SK-N-SH (cell line): Measurements from ENCODE around the gene ABHD16A. TPM values are rescaled to one million over a fixed set of nuclear protein-coding genes. Genes with fewer than 3 reads are reported as not detected.
A peak's percentile ranks its signal among the peaks of the same experiment; 100 is the strongest.

ENCODE experiments used
- CTCF ChIA-PET: fragments of 300-600, 350-600 bp; formaldehyde crosslinking; extraction: SDS; loops from one replicate; lab custom pipeline; 2021; lab: Yijun Ruan, JAX
- POLR2A ChIA-PET: fragments of 350-600 bp; sonication (Branson Sonifier 250); formaldehyde crosslinking; extraction: SDS; loops from one replicate; lab custom pipeline; 2020; ENCODE audit warnings: antibody characterized with exemption, inconsistent platforms; lab: Yijun Ruan, JAX
- DNase-seq: peaks from one replicate; pipeline ENCODE4 v3.0.0; 2012
- H2AFZ ChIP-seq: fragments of 200-600 bp; sonication (generic); 2 replicates; pipeline ENCODE4 v1.8.1; 2016; ENCODE audit warnings: antibody characterized with exemption, mild to moderate bottlenecking, low read depth
- H3F3A ChIP-seq: fragments of 200-600 bp; sonication (generic); replicated peaks from 2 replicates; pipeline ENCODE3; 2016; ENCODE audit warnings: antibody characterized with exemption, mild to moderate bottlenecking; ENCODE audit not compliant: insufficient read depth
- H3K27ac ChIP-seq, 2 experiments: fragments of 200-500 bp in 1 of 2; fragments of 200-600 bp in 1 of 2; sonication (Bioruptor generic) in 1 of 2; sonication (generic), shearing (Covaris generic) in 1 of 2; 2 replicates each; pipeline versions ENCODE4 v1.5.1 to v1.6.1; 2014 to 2016; ENCODE audit warnings: low read depth in 2 of 2, inconsistent platforms in 1 of 2, low read length in 1 of 2, mild to moderate bottlenecking in 1 of 2, mixed read lengths in 1 of 2
- H3K27me3 ChIP-seq: fragments of 200-600 bp; sonication (generic), shearing (Covaris generic); 2 replicates; pipeline ENCODE4 v1.6.1; 2016; ENCODE audit warnings: mixed run types; ENCODE audit not compliant: insufficient read depth
- H3K36me3 ChIP-seq, 2 experiments: fragments of 200-500 bp in 1 of 2; fragments of 200-600 bp in 1 of 2; sonication (Bioruptor generic) in 1 of 2; sonication (generic) in 1 of 2; replicated peaks in 1 of 2; 2 replicates each; pipeline versions ENCODE3 to v1.5.1; 2014 to 2016; ENCODE audit warnings: low read length in 1 of 2, mild to moderate bottlenecking in 1 of 2; ENCODE audit not compliant: insufficient read depth in 2 of 2, control insufficient read depth in 1 of 2
- H3K4me1 ChIP-seq, 2 experiments: fragments of 200-500 bp in 1 of 2; fragments of 200-600 bp in 1 of 2; sonication (Bioruptor generic) in 1 of 2; sonication (generic), shearing (Covaris generic) in 1 of 2; 2 replicates each; pipeline versions ENCODE4 v1.5.1 to v1.6.1; 2014 to 2016; ENCODE audit warnings: low read depth in 1 of 2, low read length in 1 of 2, mixed run types in 1 of 2; ENCODE audit not compliant: insufficient read depth in 2 of 2, control insufficient read depth in 1 of 2
- H3K4me2 ChIP-seq: fragments of 200-600 bp; sonication (generic), shearing (Covaris generic); 2 replicates; pipeline ENCODE4 v1.6.1; 2017; ENCODE audit warnings: mixed run types
- H3K4me3 ChIP-seq, 2 experiments: fragments of 200-500 bp in 1 of 2; fragments of 200-600 bp in 1 of 2; sonication (Bioruptor generic) in 1 of 2; sonication (generic), shearing (Covaris generic) in 1 of 2; 2 replicates each; pipeline versions ENCODE4 v1.5.1 to v1.8.1; 2014 to 2016; ENCODE audit warnings: low read depth in 2 of 2, inconsistent platforms in 1 of 2, low read length in 1 of 2, mild to moderate bottlenecking in 1 of 2, mixed read lengths in 1 of 2, moderate library complexity in 1 of 2
- H3K79me2 ChIP-seq: fragments of 200-600 bp; sonication (generic); 2 replicates; pipeline ENCODE4 v1.8.1; 2017; ENCODE audit warnings: mild to moderate bottlenecking; ENCODE audit not compliant: insufficient read depth
- H3K9ac ChIP-seq: fragments of 200-600 bp; sonication (generic); 2 replicates; pipeline ENCODE4 v1.6.1; 2017; ENCODE audit warnings: mixed run types
- H3K9me2 ChIP-seq: fragments of 200-600 bp; sonication (generic); 2 replicates; pipeline ENCODE4 v1.6.1; 2017; ENCODE audit warnings: mixed run types
- H3K9me3 ChIP-seq: fragments of 200-600 bp; sonication (generic); 2 replicates; pipeline ENCODE4 v1.6.1; 2017; ENCODE audit warnings: mixed run types, mild to moderate bottlenecking, moderate library complexity
- H4K20me1 ChIP-seq: fragments of 200-600 bp; sonication (generic); 2 replicates; pipeline ENCODE4 v1.6.1; 2017; ENCODE audit warnings: mild to moderate bottlenecking, mixed run types; ENCODE audit not compliant: insufficient read depth
- ELF1 ChIP-seq: IDR thresholded peaks from 2 replicates; pipeline ENCODE4 v1.4.0; 2012
- EP300 ChIP-seq, 2 experiments: IDR thresholded peaks; 2 replicates each; pipeline versions ENCODE4 v1.4.0 to v1.6.1; 2012; ENCODE audit warnings: borderline replicate concordance in 1 of 2, low read depth in 1 of 2, low read length in 1 of 2
- EZH2phosphoT487 ChIP-seq: fragments of 200-600 bp; sonication (generic); IDR thresholded peaks from 2 replicates; pipeline ENCODE4 v1.6.1; 2017; ENCODE audit warnings: low read depth, mixed run types, mild to moderate bottlenecking, antibody characterized with exemption, moderate library complexity, borderline replicate concordance
- FOXJ3 ChIP-seq: sonication (generic); formaldehyde crosslinking; IDR thresholded peaks from 2 replicates; pipeline ENCODE4 v1.5.1; 2020; ENCODE audit warnings: mild to moderate bottlenecking, missing genetic modification reagents
- FOXM1 ChIP-seq: IDR thresholded peaks from 2 replicates; pipeline ENCODE4 v1.4.0; 2012; ENCODE audit warnings: low read depth, mild to moderate bottlenecking
- GABPA ChIP-seq: IDR thresholded peaks from 2 replicates; pipeline ENCODE4 v1.4.0; 2012; ENCODE audit warnings: low read depth, mild to moderate bottlenecking
- MEF2A ChIP-seq: IDR thresholded peaks from 2 replicates; pipeline ENCODE4 v1.4.0; 2012; ENCODE audit warnings: low read depth, borderline replicate concordance
- MXI1 ChIP-seq: IDR thresholded peaks from 2 replicates; pipeline ENCODE4 v1.6.1; 2012; ENCODE audit warnings: mild to moderate bottlenecking, low read depth, low read length, improper control_type of control experiment
- NFIC ChIP-seq: IDR thresholded peaks from 2 replicates; pipeline ENCODE4 v1.4.0; 2012; ENCODE audit warnings: borderline replicate concordance
- NRF1 ChIP-seq: IDR thresholded peaks from 2 replicates; pipeline ENCODE4 v1.6.1; 2012; ENCODE audit warnings: low read depth, mild to moderate bottlenecking, low read length
- RAD21 ChIP-seq: IDR thresholded peaks from 2 replicates; pipeline ENCODE4 v1.6.1; 2012; ENCODE audit warnings: mild to moderate bottlenecking, low read length
- RCOR1 ChIP-seq: fragments of 150-350 bp; IDR thresholded peaks from 2 replicates; pipeline ENCODE4 v1.6.1; 2017; ENCODE audit warnings: antibody characterized with exemption, low read length
- SIN3A ChIP-seq: IDR thresholded peaks from 2 replicates; pipeline ENCODE4 v1.6.1; 2012; ENCODE audit warnings: low read depth, mild to moderate bottlenecking, low read length, moderate library complexity, borderline replicate concordance
- SMC3 ChIP-seq: IDR thresholded peaks from 2 replicates; pipeline ENCODE4 v1.6.1; 2012; ENCODE audit warnings: low read depth, low read length, improper control_type of control experiment
- TAF1 ChIP-seq: IDR thresholded peaks from 2 replicates; pipeline ENCODE4 v1.6.1; 2012; ENCODE audit warnings: low read depth, mild to moderate bottlenecking, low read length, moderate library complexity, borderline replicate concordance
- TCF12 ChIP-seq: IDR thresholded peaks from 2 replicates; pipeline ENCODE4 v1.4.0; 2012
- TEAD4 ChIP-seq: IDR thresholded peaks from 2 replicates; pipeline ENCODE4 v1.4.0; 2012; ENCODE audit warnings: mild to moderate bottlenecking, borderline replicate concordance; ENCODE audit not compliant: insufficient read depth
- YY1 ChIP-seq: IDR thresholded peaks from 2 replicates; pipeline ENCODE4 v1.4.0; 2012; ENCODE audit warnings: low read depth, mild to moderate bottlenecking
- WGBS: methylation state at CpG from one replicate; pipeline ENCODE4 v1.1.6; 2017; ENCODE audit warnings: low lambda C conversion rate; 5-methylcytosine and 5-hydroxymethylcytosine counted together
- polyA plus RNA-seq, 3 experiments: library from polyadenylated mRNA; depleted of rRNA; stranded (reverse); fragments of >200 nt; gene quantifications; 2 replicates each; pipeline ENCODE4 v1.2.3, GENCODE V29; 2012
- TF ChIP-seq, protein P1 (sequence below): fragments of 150-350 bp; IDR thresholded peaks from 2 replicates; pipeline ENCODE4 v1.6.1; 2016; ENCODE audit warnings: mild to moderate bottlenecking, low read depth, low read length
- TF ChIP-seq, protein P2 (sequence below): IDR thresholded peaks from 2 replicates; pipeline ENCODE4 v1.4.0; 2012; ENCODE audit warnings: low read depth, borderline replicate concordance
- TF ChIP-seq, protein P3 (sequence below): fragments of 200-600 bp; sonication (generic); IDR thresholded peaks from 2 replicates; pipeline ENCODE4 v1.6.1; 2017; ENCODE audit warnings: antibody characterized with exemption, mild to moderate bottlenecking, moderate library complexity
- TF ChIP-seq, protein P4 (sequence below): IDR thresholded peaks from 2 replicates; pipeline ENCODE4; 2012
- TF ChIP-seq, protein P5 (sequence below): IDR thresholded peaks from 2 replicates; pipeline ENCODE4 v1.4.0; 2012; ENCODE audit warnings: low read depth, borderline replicate concordance
- TF ChIP-seq, protein P6 (sequence below): fragments of 150-350 bp; IDR thresholded peaks from 2 replicates; pipeline ENCODE4 v1.6.1; 2017; ENCODE audit warnings: antibody characterized with exemption, low read length, low read depth, borderline replicate concordance
- TF ChIP-seq, protein P7 (sequence below): IDR thresholded peaks from 2 replicates; pipeline ENCODE4 v1.4.0; 2012; ENCODE audit warnings: low read depth

The ABHD16A gene
- polyA plus RNA-seq, 1 of the 3 experiments (the other 2 are of a cell fraction) = 49.3 TPM

DNA sequence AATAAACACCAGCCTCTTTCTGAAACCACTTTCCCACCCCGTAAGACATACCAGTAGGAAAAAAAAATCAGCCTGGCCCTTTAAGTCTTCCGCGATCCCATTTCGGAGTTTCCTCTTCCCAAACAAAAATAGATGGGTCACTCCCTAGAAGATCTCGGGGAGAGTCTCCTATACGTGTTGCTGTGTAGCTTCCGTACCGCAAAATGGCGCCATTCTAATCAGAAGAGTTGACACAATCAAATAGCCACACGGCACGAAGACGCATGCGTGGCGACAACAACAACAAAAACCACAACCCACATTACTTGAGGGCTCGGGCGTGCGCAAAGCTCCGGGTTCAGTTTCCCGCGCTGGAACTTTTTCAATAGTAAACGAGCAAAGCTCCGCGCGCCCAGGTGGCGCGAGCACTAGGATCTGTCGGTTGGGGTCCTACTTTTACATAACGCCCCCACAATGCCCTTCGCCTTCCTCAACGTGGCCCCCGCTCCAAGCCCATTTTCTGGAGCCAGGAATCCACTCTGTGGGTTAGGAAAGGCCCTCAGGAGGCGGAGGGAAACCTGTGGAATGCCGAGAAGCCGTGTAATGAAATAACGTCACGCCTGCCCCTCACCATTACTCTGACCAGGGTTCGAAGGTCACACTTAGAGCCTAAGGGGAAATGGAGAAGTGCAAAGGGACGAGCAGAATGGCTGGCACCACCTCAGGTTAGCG is 38.2 kb downstream of the ABHD16A start, which contains the start of gene GPANK1:
Gene GPANK1, minus strand, starts transcription at position 208 of the 711 bp plus-strand sequence. CDS start 519 bp downstream, outside the sequence.
- H3K4me1 ChIP-seq = peaks cover 17 to 18% of the 10 kb centered on the region in 2 experiments; a peak in 3 of 4 replicates
- peak within 1 kb of the TSS; percentile 87 to 92 for H3K27ac ChIP-seq
- peak within 1 kb of the TSS; percentile 58 for H2AFZ ChIP-seq
- H4K20me1 ChIP-seq = no peaks in the 10 kb centered on the region
- H3K9me2 ChIP-seq = no peaks in the 10 kb centered on the region
- H3K9ac ChIP-seq = peak within 1 kb of the TSS; percentile 77
- TF ChIP-seq, protein P1, sequence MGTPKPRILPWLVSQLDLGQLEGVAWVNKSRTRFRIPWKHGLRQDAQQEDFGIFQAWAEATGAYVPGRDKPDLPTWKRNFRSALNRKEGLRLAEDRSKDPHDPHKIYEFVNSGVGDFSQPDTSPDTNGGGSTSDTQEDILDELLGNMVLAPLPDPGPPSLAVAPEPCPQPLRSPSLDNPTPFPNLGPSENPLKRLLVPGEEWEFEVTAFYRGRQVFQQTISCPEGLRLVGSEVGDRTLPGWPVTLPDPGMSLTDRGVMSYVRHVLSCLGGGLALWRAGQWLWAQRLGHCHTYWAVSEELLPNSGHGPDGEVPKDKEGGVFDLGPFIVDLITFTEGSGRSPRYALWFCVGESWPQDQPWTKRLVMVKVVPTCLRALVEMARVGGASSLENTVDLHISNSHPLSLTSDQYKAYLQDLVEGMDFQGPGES = no peak
- TF ChIP-seq EP300 (IDR thresholded peaks at IDR 0.05; ENCODE audit: borderline replicate concordance in 1 of 2, low read depth in 1 of 2, low read length in 1 of 2) = no peak
- TF ChIP-seq EZH2phosphoT487 = no peak
- TF ChIP-seq SIN3A = peak; percentile 75; the same call in 1 of the 2 replicates
- TF ChIP-seq NFIC = no peak
- no peak for TF ChIP-seq FOXM1
- peak; percentile 88 for TF ChIP-seq NRF1
- TF ChIP-seq TCF12 = no peak
- no peak for TF ChIP-seq RAD21
- TF ChIP-seq YY1 = peak; percentile 94
- no peak for TF ChIP-seq ELF1
- no peak for TF ChIP-seq SMC3
- TF ChIP-seq FOXJ3 (CRISPR knock-in tag) = no peak
- TF ChIP-seq TEAD4 = no peak
- no peak for TF ChIP-seq GABPA
- TF ChIP-seq, protein P2, sequence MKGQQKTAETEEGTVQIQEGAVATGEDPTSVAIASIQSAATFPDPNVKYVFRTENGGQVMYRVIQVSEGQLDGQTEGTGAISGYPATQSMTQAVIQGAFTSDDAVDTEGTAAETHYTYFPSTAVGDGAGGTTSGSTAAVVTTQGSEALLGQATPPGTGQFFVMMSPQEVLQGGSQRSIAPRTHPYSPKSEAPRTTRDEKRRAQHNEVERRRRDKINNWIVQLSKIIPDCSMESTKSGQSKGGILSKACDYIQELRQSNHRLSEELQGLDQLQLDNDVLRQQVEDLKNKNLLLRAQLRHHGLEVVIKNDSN = no peak
- TF ChIP-seq MXI1 = peak; percentile 89
- TF ChIP-seq, protein P3, sequence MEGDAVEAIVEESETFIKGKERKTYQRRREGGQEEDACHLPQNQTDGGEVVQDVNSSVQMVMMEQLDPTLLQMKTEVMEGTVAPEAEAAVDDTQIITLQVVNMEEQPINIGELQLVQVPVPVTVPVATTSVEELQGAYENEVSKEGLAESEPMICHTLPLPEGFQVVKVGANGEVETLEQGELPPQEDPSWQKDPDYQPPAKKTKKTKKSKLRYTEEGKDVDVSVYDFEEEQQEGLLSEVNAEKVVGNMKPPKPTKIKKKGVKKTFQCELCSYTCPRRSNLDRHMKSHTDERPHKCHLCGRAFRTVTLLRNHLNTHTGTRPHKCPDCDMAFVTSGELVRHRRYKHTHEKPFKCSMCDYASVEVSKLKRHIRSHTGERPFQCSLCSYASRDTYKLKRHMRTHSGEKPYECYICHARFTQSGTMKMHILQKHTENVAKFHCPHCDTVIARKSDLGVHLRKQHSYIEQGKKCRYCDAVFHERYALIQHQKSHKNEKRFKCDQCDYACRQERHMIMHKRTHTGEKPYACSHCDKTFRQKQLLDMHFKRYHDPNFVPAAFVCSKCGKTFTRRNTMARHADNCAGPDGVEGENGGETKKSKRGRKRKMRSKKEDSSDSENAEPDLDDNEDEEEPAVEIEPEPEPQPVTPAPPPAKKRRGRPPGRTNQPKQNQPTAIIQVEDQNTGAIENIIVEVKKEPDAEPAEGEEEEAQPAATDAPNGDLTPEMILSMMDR = no peak
- TF ChIP-seq, protein P4, sequence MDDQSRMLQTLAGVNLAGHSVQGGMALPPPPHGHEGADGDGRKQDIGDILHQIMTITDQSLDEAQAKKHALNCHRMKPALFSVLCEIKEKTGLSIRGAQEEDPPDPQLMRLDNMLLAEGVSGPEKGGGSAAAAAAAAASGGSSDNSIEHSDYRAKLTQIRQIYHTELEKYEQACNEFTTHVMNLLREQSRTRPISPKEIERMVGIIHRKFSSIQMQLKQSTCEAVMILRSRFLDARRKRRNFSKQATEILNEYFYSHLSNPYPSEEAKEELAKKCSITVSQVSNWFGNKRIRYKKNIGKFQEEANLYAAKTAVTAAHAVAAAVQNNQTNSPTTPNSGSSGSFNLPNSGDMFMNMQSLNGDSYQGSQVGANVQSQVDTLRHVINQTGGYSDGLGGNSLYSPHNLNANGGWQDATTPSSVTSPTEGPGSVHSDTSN = no peak
- no peak; the same call in 1 of the 2 replicates for TF ChIP-seq RCOR1
- TF ChIP-seq, protein P5, sequence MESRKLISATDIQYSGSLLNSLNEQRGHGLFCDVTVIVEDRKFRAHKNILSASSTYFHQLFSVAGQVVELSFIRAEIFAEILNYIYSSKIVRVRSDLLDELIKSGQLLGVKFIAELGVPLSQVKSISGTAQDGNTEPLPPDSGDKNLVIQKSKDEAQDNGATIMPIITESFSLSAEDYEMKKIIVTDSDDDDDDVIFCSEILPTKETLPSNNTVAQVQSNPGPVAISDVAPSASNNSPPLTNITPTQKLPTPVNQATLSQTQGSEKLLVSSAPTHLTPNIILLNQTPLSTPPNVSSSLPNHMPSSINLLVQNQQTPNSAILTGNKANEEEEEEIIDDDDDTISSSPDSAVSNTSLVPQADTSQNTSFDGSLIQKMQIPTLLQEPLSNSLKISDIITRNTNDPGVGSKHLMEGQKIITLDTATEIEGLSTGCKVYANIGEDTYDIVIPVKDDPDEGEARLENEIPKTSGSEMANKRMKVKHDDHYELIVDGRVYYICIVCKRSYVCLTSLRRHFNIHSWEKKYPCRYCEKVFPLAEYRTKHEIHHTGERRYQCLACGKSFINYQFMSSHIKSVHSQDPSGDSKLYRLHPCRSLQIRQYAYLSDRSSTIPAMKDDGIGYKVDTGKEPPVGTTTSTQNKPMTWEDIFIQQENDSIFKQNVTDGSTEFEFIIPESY = no peak
- TF ChIP-seq, protein P6, sequence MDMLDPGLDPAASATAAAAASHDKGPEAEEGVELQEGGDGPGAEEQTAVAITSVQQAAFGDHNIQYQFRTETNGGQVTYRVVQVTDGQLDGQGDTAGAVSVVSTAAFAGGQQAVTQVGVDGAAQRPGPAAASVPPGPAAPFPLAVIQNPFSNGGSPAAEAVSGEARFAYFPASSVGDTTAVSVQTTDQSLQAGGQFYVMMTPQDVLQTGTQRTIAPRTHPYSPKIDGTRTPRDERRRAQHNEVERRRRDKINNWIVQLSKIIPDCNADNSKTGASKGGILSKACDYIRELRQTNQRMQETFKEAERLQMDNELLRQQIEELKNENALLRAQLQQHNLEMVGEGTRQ = no peak
- TF ChIP-seq TAF1 = peak; percentile 44; the same call in 1 of the 2 replicates
- TF ChIP-seq, protein P7, sequence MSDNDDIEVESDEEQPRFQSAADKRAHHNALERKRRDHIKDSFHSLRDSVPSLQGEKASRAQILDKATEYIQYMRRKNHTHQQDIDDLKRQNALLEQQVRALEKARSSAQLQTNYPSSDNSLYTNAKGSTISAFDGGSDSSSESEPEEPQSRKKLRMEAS = peak; percentile 63
- no peak for TF ChIP-seq MEF2A
- TF ChIP-seq, all 33 proteins: peak for 6
- Histone ChIP-seq H3K79me2 (peaks cover 77% of the 10 kb centered on the region), H3K9me3 (no peaks in the 10 kb centered on the region), H3F3A (peaks cover 27% of the 10 kb centered on the region), H3K4me3 (peak within 1 kb of the TSS; percentile 86 to 89), H3K4me2 (peak within 1 kb of the TSS; percentile 97), H3K27me3 (no peaks in the 10 kb centered on the region), H3K36me3 (peaks cover 38 to 40% of the 10 kb centered on the region in 2 experiments)
- ChIA-PET POLR2A (interaction anchor here (0.6 to 1.9 kb wide), 11 partner anchors 10 to 1307 kb away, joined by 3 to 20 read pairs (median 3); partner anchors contain the start of genes AGPAT1, BAG6, EHMT2 and LSM2), CTCF (interaction anchor here (0.7 to 2.8 kb wide), 7 partner anchors 9 to 118 kb away, joined by 3 to 10 read pairs (median 5); partner anchors contain the start of genes APOM, ATP6V1G2, BAG6 and LY6G5C)
- under 1% methylated on average over 39 of the region's 39 CpGs for WGBS
- peak; percentile 74 for DNase-seq
